Measurements from ENCODE around the gene ADAP2. TPM values are rescaled to one million over a fixed set of nuclear protein-coding genes. Genes with fewer than 3 reads are reported as not detected.
"Not testable (repeated sequence)": the region's sequence is repeated elsewhere in the genome, so short reads cannot be mapped to it uniquely, and the experiment has no call there.

Gene ADAP2
- polyA plus RNA-seq, 3 donors: 36.1 to 142 (median 39.8) TPM

DNA sequence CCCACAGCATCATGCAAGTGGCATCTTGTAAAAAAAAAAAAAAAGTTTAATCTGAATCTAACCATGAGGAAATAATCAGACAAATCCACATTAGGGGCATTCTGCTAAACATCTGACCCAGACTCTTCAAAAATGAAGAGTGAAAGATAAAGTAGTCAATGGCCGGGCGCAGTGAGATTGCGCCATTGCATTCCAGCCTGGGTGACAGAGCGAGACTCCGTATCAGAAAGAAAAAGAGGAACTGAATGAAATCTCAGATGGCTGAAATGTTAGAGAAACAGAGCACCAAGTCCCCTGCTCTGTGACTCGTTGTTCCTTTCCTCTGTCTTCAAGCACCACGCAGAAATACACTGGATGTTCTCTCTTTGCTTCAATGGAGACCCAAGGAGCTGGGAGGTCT lies 36.4 kb downstream of the ADAP2 start:
- intact Hi-C loops (cut with micrococcal nuclease): loop anchor here in 1 of 2 donors (10.0 kb wide), 1 partner anchor 357 kb away; the partner anchor contains the start of gene EVI2B
- Histone ChIP-seq H3K4me1 (ENCODE audit: control insufficient read depth in 1 of 2, insufficient read depth in 2 of 2, low read length in 2 of 2) (peaks cover 99% of the 10 kb centered on the region in 2 donors), H3K4me3 (replicated peaks in 1 of 3; ENCODE audit: low read depth in 2 of 3, low read length in 3 of 3) (peak overlapping the region in 1 of 3 experiments; percentile 46), H3K27ac (ENCODE audit: low read depth in 1 of 2, low read length in 2 of 2) (peak overlapping the region; percentile 91), H3K79me2 (ENCODE audit: insufficient read depth, low read length) (peaks cover 55% of the 10 kb centered on the region), H3K4me2 (replicated peaks; ENCODE audit: extremely low read depth, low read length, poor library complexity, severe bottlenecking) (peak overlapping the region; percentile 45), H4K20me1 (ENCODE audit: insufficient read depth, low read length) (no peaks in the 10 kb centered on the region), H3K9ac (ENCODE audit: insufficient read depth, low read length, poor library complexity, severe bottlenecking) (peak overlapping the region; percentile 50), H3K36me3 (replicated peaks in 1 of 2; ENCODE audit: control insufficient read depth in 1 of 2, insufficient read depth in 2 of 2, low read length in 2 of 2) (peaks cover 10 to 15% of the 10 kb centered on the region in 2 donors), H3K27me3 (ENCODE audit: control insufficient read depth in 2 of 2, insufficient read depth in 2 of 2, low read length in 2 of 2) (no peaks in the 10 kb centered on the region), H2AFZ (ENCODE audit: insufficient read depth, low read depth, low read length, poor library complexity, severe bottlenecking) (no peak overlapping the region), H3K9me3 (replicated peaks in 1 of 2; ENCODE audit: control insufficient read depth in 1 of 2, insufficient read depth in 1 of 2, low read length in 2 of 2) (no peaks in the 10 kb centered on the region)
- under 1% methylated on average over 7 of the region's 7 CpGs for WGBS (ENCODE audit: insufficient coverage)
- peak; percentile 81 to 93 (median 88) for DNase-seq
- H3K27ac Mint-ChIP-seq: peak overlapping the region; percentile 94 to 99 (median 98)
- H3K36me3 Mint-ChIP-seq: peaks cover 22 to 45% of the 10 kb centered on the region in 2 donors
- H3K27me3 Mint-ChIP-seq (ENCODE audit: low read depth in 3 of 3): peaks cover 0 to 4% (median 2%) of the 10 kb centered on the region in 3 donors
- TF ChIP-seq, protein P1, sequence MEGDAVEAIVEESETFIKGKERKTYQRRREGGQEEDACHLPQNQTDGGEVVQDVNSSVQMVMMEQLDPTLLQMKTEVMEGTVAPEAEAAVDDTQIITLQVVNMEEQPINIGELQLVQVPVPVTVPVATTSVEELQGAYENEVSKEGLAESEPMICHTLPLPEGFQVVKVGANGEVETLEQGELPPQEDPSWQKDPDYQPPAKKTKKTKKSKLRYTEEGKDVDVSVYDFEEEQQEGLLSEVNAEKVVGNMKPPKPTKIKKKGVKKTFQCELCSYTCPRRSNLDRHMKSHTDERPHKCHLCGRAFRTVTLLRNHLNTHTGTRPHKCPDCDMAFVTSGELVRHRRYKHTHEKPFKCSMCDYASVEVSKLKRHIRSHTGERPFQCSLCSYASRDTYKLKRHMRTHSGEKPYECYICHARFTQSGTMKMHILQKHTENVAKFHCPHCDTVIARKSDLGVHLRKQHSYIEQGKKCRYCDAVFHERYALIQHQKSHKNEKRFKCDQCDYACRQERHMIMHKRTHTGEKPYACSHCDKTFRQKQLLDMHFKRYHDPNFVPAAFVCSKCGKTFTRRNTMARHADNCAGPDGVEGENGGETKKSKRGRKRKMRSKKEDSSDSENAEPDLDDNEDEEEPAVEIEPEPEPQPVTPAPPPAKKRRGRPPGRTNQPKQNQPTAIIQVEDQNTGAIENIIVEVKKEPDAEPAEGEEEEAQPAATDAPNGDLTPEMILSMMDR (IDR thresholded peaks at IDR 0.05): no peak
- H3K4me1 Mint-ChIP-seq: peaks cover 91% of the 10 kb centered on the region
- no peaks in the 10 kb centered on the region for H3K9me3 Mint-ChIP-seq
- H3K4me3 Mint-ChIP-seq: peak overlapping the region; percentile 45 to 65

DNA sequence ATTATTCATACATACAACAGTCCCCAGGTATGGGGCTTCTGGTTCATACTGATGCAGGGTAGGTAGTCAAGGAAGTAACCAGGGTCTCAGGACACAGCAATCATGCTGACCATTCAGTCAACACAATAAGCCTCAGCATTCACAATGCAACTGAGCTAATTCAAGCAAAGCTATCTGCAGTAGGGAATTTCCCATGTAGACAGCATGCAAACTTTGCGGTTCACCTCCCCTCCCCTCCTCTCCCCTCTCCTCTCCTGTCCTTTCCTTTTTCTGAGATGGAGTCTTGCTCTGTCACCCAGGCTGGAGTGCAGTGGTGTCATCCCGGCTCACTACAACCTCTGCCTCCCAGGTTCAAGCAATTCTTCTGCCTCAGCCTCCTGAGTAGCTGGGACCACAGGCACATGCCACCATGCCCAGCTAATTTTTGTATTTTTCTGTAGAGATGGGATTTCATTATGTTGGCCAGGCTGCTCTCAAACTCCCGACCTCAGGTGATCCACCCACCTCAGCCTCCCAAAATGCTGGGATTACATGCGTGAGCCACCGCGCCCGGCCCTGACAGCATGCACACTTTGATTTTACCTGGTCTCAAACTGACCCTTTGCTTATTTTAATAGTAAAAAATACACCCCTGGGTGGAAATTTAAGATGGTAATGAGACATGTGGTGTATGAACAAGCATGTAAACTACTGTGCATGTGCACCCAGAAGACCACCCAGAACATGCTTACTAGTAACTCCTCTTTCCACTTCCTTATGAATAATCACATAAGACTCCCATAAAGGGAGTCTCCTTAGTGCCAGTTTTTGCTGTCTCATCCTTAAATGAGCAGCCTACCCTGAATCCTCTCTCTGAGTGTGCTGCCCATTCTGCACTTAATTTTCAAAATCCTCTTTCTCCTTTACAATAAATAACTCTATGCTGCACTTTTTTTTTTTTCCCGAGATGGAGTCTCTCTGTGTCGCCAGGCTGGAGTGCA lies 39.8 kb downstream of the ADAP2 start:
- H3K4me2 ChIP-seq (replicated peaks; ENCODE audit: extremely low read depth, low read length, poor library complexity, severe bottlenecking): peak overlapping the region; percentile 49
- H3K27me3 ChIP-seq (ENCODE audit: control insufficient read depth in 2 of 2, insufficient read depth in 2 of 2, low read length in 2 of 2): no peaks in the 10 kb centered on the region
- peaks cover 47% of the 10 kb centered on the region for H3K79me2 ChIP-seq (ENCODE audit: insufficient read depth, low read length)
- DNase-seq: peak; percentile 70 to 87 (median 73)
- peak overlapping the region; percentile 91 to 98 (median 97) for H3K27ac Mint-ChIP-seq
- WGBS (ENCODE audit: insufficient coverage): 55% methylated on average over 1 of the region's 9 CpGs
- peak overlapping the region; percentile 48 for H3K9ac ChIP-seq (ENCODE audit: insufficient read depth, low read length, poor library complexity, severe bottlenecking)
- H3K4me3 ChIP-seq (replicated peaks in 1 of 3; ENCODE audit: low read depth in 2 of 3, low read length in 3 of 3): peak overlapping the region in 1 of 3 experiments; percentile 41
- H3K36me3 ChIP-seq (replicated peaks in 1 of 2; ENCODE audit: control insufficient read depth in 1 of 2, insufficient read depth in 2 of 2, low read length in 2 of 2): peaks cover 7 to 15% of the 10 kb centered on the region in 2 donors
- peak overlapping the region; percentile 89 to 91 for H3K27ac ChIP-seq (ENCODE audit: low read depth in 1 of 2, low read length in 2 of 2)
- H3K4me3 Mint-ChIP-seq: peak overlapping the region; percentile 24 to 61
- H4K20me1 ChIP-seq (ENCODE audit: insufficient read depth, low read length): no peaks in the 10 kb centered on the region
- no peaks in the 10 kb centered on the region for H3K9me3 ChIP-seq (replicated peaks in 1 of 2; ENCODE audit: control insufficient read depth in 1 of 2, insufficient read depth in 1 of 2, low read length in 2 of 2)
- peaks cover 71% of the 10 kb centered on the region for H3K4me1 Mint-ChIP-seq
- no peak overlapping the region for H2AFZ ChIP-seq (ENCODE audit: insufficient read depth, low read depth, low read length, poor library complexity, severe bottlenecking)
- H3K9me3 Mint-ChIP-seq: no peaks in the 10 kb centered on the region
- intact Hi-C loops (cut with micrococcal nuclease): no loop called here
- H3K27me3 Mint-ChIP-seq (ENCODE audit: low read depth in 3 of 3): peaks cover 0 to 3% (median 2%) of the 10 kb centered on the region in 3 donors
- H3K36me3 Mint-ChIP-seq: peaks cover 22 to 42% of the 10 kb centered on the region in 2 donors
- peaks cover 71 to 81% of the 10 kb centered on the region in 2 donors for H3K4me1 ChIP-seq (ENCODE audit: control insufficient read depth in 1 of 2, insufficient read depth in 2 of 2, low read length in 2 of 2)
- TF ChIP-seq, protein P1 (IDR thresholded peaks at IDR 0.05): no peak

DNA sequence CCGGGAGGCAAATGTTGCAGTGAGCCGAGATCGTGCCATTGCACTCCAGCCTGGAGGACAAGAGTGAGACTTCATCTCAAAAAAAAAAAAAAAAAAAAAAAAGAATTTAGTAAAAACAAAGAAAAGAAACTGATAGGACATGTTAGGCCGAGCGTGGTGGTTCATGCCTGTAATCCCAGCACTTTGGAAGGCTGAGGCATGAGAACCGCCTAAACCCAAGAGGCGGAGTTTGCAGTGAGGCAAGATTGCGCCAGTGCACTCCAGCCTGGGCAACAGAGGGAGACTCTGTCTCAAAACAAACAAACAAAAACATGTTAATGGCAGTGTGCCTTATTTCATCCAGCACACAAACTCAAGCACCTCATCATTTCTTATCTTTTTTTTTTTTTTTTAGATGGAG lies 42.6 kb downstream of the ADAP2 start:
- Histone ChIP-seq H3K36me3 (replicated peaks in 1 of 2; ENCODE audit: control insufficient read depth in 1 of 2, insufficient read depth in 2 of 2, low read length in 2 of 2) (peaks cover 0 to 12% of the 10 kb centered on the region in 2 donors), H3K27ac (ENCODE audit: low read depth in 1 of 2, low read length in 2 of 2) (peak overlapping the region in 1 of 2 donors; percentile 48), H3K79me2 (ENCODE audit: insufficient read depth, low read length) (peaks cover 30% of the 10 kb centered on the region), H3K4me1 (ENCODE audit: control insufficient read depth in 1 of 2, insufficient read depth in 2 of 2, low read length in 2 of 2) (peaks cover 62 to 76% of the 10 kb centered on the region in 2 donors)
- H3K4me3 ChIP-seq (replicated peaks in 1 of 3; ENCODE audit: low read depth in 2 of 3, low read length in 3 of 3); H3K9me3 Mint-ChIP-seq; H3K27me3 Mint-ChIP-seq (ENCODE audit: low read depth in 3 of 3); H3K27me3 ChIP-seq (ENCODE audit: control insufficient read depth in 2 of 2, insufficient read depth in 2 of 2, low read length in 2 of 2); H3K9ac ChIP-seq (ENCODE audit: insufficient read depth, low read length, poor library complexity, severe bottlenecking); H2AFZ ChIP-seq (ENCODE audit: insufficient read depth, low read depth, low read length, poor library complexity, severe bottlenecking); DNase-seq; H3K4me3 Mint-ChIP-seq; H4K20me1 ChIP-seq (ENCODE audit: insufficient read depth, low read length); H3K4me2 ChIP-seq (replicated peaks; ENCODE audit: extremely low read depth, low read length, poor library complexity, severe bottlenecking); H3K9me3 ChIP-seq (replicated peaks in 1 of 2; ENCODE audit: control insufficient read depth in 1 of 2, insufficient read depth in 1 of 2, low read length in 2 of 2); intact Hi-C loops (cut with micrococcal nuclease): not testable (repeated sequence)
- Mint-ChIP-seq H3K36me3 (peaks cover 12 to 24% of the 10 kb centered on the region in 2 donors), H3K27ac (peak overlapping the region in 6 of 7 donors; percentile 30 to 89 (median 58)), H3K4me1 (peaks cover 62% of the 10 kb centered on the region)
- no CpG with 5 or more reads among the region's 8 CpGs for WGBS (ENCODE audit: insufficient coverage)

Data from CD14-positive monocyte (primary cell).